Measurements from ENCODE around the gene GAD2.

DNA sequence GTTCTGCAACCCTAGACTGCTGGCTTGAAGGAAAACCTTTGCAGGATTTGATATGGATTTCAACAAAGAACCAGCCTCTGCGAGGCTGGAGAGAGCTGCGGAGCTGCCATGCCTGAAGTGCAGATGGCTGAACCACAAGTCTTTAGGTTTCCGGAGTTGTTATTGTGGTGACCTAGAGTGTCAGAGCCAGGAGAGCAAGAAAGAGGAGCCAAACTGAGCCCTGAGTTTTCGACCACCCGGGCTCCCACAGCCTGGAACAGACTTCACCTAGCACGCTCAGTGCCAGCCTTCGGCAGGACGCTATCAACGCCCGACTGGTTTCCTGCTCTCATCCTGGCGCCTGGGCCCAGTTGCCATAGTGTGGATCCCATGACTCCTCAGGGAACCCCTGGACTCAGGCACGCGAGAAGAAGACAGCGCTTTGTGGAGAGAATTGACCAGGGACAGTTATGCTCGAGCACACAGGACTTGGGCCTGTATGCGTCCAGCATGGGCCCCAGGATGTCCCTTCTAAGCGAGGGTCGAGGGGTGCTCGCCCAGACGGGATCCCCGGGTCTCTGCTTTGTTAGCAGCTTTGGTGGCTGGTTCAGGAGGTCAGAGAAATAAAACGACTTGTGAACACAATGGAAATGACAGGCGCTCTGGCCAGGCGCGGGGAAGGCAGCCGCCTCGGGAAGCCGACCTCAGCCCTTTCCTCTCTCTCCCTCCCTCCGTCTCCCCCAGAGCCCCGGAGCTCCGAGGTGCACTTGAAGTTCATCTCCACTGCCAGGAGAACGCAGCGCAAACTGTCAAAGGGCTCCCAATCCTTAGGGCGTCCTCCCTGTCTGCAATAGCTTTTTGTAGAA is 1.8 kb upstream of the GAD2 start:
- TF ChIP-seq, protein P1, sequence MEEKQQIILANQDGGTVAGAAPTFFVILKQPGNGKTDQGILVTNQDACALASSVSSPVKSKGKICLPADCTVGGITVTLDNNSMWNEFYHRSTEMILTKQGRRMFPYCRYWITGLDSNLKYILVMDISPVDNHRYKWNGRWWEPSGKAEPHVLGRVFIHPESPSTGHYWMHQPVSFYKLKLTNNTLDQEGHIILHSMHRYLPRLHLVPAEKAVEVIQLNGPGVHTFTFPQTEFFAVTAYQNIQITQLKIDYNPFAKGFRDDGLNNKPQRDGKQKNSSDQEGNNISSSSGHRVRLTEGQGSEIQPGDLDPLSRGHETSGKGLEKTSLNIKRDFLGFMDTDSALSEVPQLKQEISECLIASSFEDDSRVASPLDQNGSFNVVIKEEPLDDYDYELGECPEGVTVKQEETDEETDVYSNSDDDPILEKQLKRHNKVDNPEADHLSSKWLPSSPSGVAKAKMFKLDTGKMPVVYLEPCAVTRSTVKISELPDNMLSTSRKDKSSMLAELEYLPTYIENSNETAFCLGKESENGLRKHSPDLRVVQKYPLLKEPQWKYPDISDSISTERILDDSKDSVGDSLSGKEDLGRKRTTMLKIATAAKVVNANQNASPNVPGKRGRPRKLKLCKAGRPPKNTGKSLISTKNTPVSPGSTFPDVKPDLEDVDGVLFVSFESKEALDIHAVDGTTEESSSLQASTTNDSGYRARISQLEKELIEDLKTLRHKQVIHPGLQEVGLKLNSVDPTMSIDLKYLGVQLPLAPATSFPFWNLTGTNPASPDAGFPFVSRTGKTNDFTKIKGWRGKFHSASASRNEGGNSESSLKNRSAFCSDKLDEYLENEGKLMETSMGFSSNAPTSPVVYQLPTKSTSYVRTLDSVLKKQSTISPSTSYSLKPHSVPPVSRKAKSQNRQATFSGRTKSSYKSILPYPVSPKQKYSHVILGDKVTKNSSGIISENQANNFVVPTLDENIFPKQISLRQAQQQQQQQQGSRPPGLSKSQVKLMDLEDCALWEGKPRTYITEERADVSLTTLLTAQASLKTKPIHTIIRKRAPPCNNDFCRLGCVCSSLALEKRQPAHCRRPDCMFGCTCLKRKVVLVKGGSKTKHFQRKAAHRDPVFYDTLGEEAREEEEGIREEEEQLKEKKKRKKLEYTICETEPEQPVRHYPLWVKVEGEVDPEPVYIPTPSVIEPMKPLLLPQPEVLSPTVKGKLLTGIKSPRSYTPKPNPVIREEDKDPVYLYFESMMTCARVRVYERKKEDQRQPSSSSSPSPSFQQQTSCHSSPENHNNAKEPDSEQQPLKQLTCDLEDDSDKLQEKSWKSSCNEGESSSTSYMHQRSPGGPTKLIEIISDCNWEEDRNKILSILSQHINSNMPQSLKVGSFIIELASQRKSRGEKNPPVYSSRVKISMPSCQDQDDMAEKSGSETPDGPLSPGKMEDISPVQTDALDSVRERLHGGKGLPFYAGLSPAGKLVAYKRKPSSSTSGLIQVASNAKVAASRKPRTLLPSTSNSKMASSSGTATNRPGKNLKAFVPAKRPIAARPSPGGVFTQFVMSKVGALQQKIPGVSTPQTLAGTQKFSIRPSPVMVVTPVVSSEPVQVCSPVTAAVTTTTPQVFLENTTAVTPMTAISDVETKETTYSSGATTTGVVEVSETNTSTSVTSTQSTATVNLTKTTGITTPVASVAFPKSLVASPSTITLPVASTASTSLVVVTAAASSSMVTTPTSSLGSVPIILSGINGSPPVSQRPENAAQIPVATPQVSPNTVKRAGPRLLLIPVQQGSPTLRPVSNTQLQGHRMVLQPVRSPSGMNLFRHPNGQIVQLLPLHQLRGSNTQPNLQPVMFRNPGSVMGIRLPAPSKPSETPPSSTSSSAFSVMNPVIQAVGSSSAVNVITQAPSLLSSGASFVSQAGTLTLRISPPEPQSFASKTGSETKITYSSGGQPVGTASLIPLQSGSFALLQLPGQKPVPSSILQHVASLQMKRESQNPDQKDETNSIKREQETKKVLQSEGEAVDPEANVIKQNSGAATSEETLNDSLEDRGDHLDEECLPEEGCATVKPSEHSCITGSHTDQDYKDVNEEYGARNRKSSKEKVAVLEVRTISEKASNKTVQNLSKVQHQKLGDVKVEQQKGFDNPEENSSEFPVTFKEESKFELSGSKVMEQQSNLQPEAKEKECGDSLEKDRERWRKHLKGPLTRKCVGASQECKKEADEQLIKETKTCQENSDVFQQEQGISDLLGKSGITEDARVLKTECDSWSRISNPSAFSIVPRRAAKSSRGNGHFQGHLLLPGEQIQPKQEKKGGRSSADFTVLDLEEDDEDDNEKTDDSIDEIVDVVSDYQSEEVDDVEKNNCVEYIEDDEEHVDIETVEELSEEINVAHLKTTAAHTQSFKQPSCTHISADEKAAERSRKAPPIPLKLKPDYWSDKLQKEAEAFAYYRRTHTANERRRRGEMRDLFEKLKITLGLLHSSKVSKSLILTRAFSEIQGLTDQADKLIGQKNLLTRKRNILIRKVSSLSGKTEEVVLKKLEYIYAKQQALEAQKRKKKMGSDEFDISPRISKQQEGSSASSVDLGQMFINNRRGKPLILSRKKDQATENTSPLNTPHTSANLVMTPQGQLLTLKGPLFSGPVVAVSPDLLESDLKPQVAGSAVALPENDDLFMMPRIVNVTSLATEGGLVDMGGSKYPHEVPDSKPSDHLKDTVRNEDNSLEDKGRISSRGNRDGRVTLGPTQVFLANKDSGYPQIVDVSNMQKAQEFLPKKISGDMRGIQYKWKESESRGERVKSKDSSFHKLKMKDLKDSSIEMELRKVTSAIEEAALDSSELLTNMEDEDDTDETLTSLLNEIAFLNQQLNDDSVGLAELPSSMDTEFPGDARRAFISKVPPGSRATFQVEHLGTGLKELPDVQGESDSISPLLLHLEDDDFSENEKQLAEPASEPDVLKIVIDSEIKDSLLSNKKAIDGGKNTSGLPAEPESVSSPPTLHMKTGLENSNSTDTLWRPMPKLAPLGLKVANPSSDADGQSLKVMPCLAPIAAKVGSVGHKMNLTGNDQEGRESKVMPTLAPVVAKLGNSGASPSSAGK (IDR thresholded peaks at IDR 0.05), result no peak
- TF ChIP-seq GATA2 (CRISPR knock-in tag; IDR thresholded peaks at IDR 0.05) (no peak), ZNF274 (IDR thresholded peaks at IDR 0.05; ENCODE audit: borderline replicate concordance, low read depth, low read length) (no peak)

All from K562 (cell line).